B cell (primary cell): ENCODE results near the gene S100A8. TPM values are rescaled to one million over a fixed set of nuclear protein-coding genes. Genes with fewer than 3 reads are reported as not detected.

Experiments used
- ATAC-seq: fragments of 200-7000 bp; cut with Tn5 transposase; one replicate; pipeline ENCODE4 v1.10.0; 2021; ENCODE audit warnings: low read depth, mild to moderate bottlenecking, moderate number of reproducible peaks, moderate library complexity
- CTCF ChIA-PET: fragments of 350-600 bp; sonication (Branson Sonifier 250); formaldehyde crosslinking; loops from one replicate; lab custom pipeline; 2021; ENCODE audit warnings: antibody characterized with exemption, inconsistent platforms; lab: Charles Lee
- POLR2A ChIA-PET: fragments of 350-600 bp; sonication (Branson Sonifier 250); formaldehyde crosslinking; loops from one replicate; lab custom pipeline; 2021; ENCODE audit warnings: antibody characterized with exemption; lab: Charles Lee
- DNase-seq: peaks from one replicate; pipeline ENCODE4 v3.0.0; 2013
- H2AFZ ChIP-seq: 2 replicates; pipeline ENCODE4 v1.6.1; 2012; ENCODE audit warnings: mild to moderate bottlenecking, low read depth, low read length; ENCODE audit not compliant: insufficient read depth, poor library complexity, severe bottlenecking
- H3K27ac ChIP-seq, 2 donors: 1 replicate in 1 of 2; 2 replicates in 1 of 2; pipeline ENCODE4 v1.5.1; 2012 to 2013; ENCODE audit warnings: low read length in 2 of 2, mild to moderate bottlenecking in 2 of 2, moderate library complexity in 1 of 2
- H3K27me3 ChIP-seq, 4 experiments: fragments of 200-600 bp in 1 of 4; sonication (generic) in 1 of 4; replicated peaks in 1 of 4; 1 replicate in 2 of 4; 2 replicates in 2 of 4; pipeline versions ENCODE4 v1.6.1 to v1.7.0; 2013 to 2016; ENCODE audit warnings: low read length in 3 of 4, mild to moderate bottlenecking in 2 of 4, mixed read lengths in 1 of 4, moderate library complexity in 1 of 4; ENCODE audit not compliant: insufficient read depth in 4 of 4, control insufficient read depth in 3 of 4; ENCODE audit errors: control extremely low read depth in 1 of 4
- H3K36me3 ChIP-seq, 2 experiments: replicated peaks in 1 of 2; 1 replicate in 1 of 2; 2 replicates in 1 of 2; pipeline versions ENCODE4 v1.6.1 to v1.7.1; 2013; ENCODE audit warnings: low read length in 1 of 2; ENCODE audit not compliant: insufficient read depth in 2 of 2, control insufficient read depth in 1 of 2; ENCODE audit errors: control extremely low read depth in 1 of 2, extremely low read depth in 1 of 2
- H3K4me1 ChIP-seq, 2 donors: fragments of 200-600 bp in 1 of 2; sonication (generic) in 1 of 2; 1 replicate in 1 of 2; 2 replicates in 1 of 2; pipeline versions ENCODE4 v1.5.1 to v1.6.1; 2013 to 2017; ENCODE audit warnings: low read length in 2 of 2; ENCODE audit not compliant: control insufficient read depth in 2 of 2, insufficient read depth in 2 of 2
- H3K4me2 ChIP-seq: replicated peaks from 2 replicates; pipeline ENCODE3; 2012; ENCODE audit warnings: mild to moderate bottlenecking, low read depth, low read length; ENCODE audit not compliant: poor library complexity, severe bottlenecking
- H3K4me3 ChIP-seq, 5 experiments: fragments of 200-600 bp in 1 of 5; sonication (generic) in 1 of 5; 1 replicate in 3 of 5; 2 replicates in 2 of 5; pipeline versions ENCODE4 v1.5.1 to v1.7.0; 2011 to 2016; ENCODE audit warnings: low read length in 4 of 5, mild to moderate bottlenecking in 4 of 5, low read depth in 2 of 5, control low read depth in 1 of 5, moderate library complexity in 1 of 5; ENCODE audit not compliant: insufficient read depth in 1 of 5; ENCODE audit errors: control extremely low read depth in 1 of 5, extremely low read depth in 1 of 5
- H3K79me2 ChIP-seq: fragments of 200-600 bp; sonication (generic); one replicate; pipeline ENCODE4 v1.6.0; 2016; ENCODE audit warnings: low read length; ENCODE audit not compliant: control insufficient read depth, insufficient read depth
- H3K9ac ChIP-seq: fragments of 200-600 bp; sonication (generic); 2 replicates; pipeline ENCODE4 v1.6.1; 2017; ENCODE audit warnings: mild to moderate bottlenecking, low read length, moderate library complexity
- H3K9me3 ChIP-seq, 3 donors: one replicate each; pipeline versions ENCODE4 v1.6.1 to v1.7.1; 2013; ENCODE audit warnings: low read length in 2 of 3; ENCODE audit not compliant: control insufficient read depth in 2 of 3, insufficient read depth in 1 of 3; ENCODE audit errors: control extremely low read depth in 1 of 3
- H4K20me1 ChIP-seq: 2 replicates; pipeline ENCODE4 v1.6.0; 2012; ENCODE audit warnings: mild to moderate bottlenecking, low read length; ENCODE audit not compliant: insufficient read depth, control insufficient read depth, poor library complexity, severe bottlenecking
- H3K27ac Mint-ChIP-seq: one replicate; pipeline ENCODE4 v1.8.0; 2021; ENCODE audit warnings: mixed read lengths
- H3K27me3 Mint-ChIP-seq: one replicate; pipeline ENCODE4 v1.8.0; 2021; ENCODE audit warnings: mixed read lengths
- H3K4me1 Mint-ChIP-seq: one replicate; pipeline ENCODE4 v1.8.0; 2021; ENCODE audit warnings: mixed read lengths
- H3K4me3 Mint-ChIP-seq: one replicate; pipeline ENCODE4 v1.8.0; 2021; ENCODE audit warnings: mixed read lengths
- H3K9me3 Mint-ChIP-seq: one replicate; pipeline ENCODE4 v1.8.0; 2022; ENCODE audit warnings: mixed read lengths; ENCODE audit not compliant: insufficient read depth
- CTCF ChIP-seq: fragments of 200-600 bp; IDR thresholded peaks from one replicate; pipeline ENCODE4 v1.8.0; 2022; ENCODE audit warnings: antibody characterized with exemption, mild to moderate bottlenecking
- EZH2 ChIP-seq: IDR thresholded peaks from 2 replicates; pipeline ENCODE4 v1.6.1; 2012; ENCODE audit warnings: borderline replicate concordance, low read depth, mild to moderate bottlenecking, moderate library complexity, low read length; ENCODE audit not compliant: insufficient read depth, poor library complexity, severe bottlenecking
- WGBS: methylation state at CpG from one replicate; pipeline ENCODE4 v1.1.5; 2013; ENCODE audit warnings: missing lambda C conversion rate; ENCODE audit not compliant: insufficient coverage; 5-methylcytosine and 5-hydroxymethylcytosine counted together
- intact Hi-C: fragments of 100-400 bp; cut with micrococcal nuclease; formaldehyde crosslinking; loops from one replicate; pipeline ENCODE4 v1.10.0; 2022
- polyA plus RNA-seq: library from polyadenylated mRNA; depleted of rRNA; stranded (reverse); fragments of >200 nt; gene quantifications from 2 replicates; pipeline ENCODE4 v1.2.3, GENCODE V29; 2012
- total RNA-seq, 2 donors: library from RNA; stranded (reverse); fragments of 120-200 nt in 1 of 2; gene quantifications; 1 replicate in 1 of 2; 2 replicates in 1 of 2; pipeline versions ENCODE4 v1.2.3 to v1.2.4, GENCODE V29; 2013 to 2022

The S100A8 gene
- total and polyA plus RNA-seq, 2 donors (not counting 1 experiment from before 2014, with no cell fraction given) = 3.3 to 16.7 TPM

GRCh38 chr1:153397924-153398651 lies 7.2 kb upstream of the S100A8 start:
- H3K4me3 ChIP-seq = no peak overlapping the region
- no peak overlapping the region for H3K4me2 ChIP-seq
- CTCF ChIA-PET = no interaction called here
- no peak overlapping the region for H3K9ac ChIP-seq
- POLR2A ChIA-PET = no interaction called here
- no peaks in the 10 kb centered on the region for H3K79me2 ChIP-seq
- H2AFZ ChIP-seq = no peak overlapping the region
- no peaks in the 10 kb centered on the region for H3K4me1 Mint-ChIP-seq
- ATAC-seq (no peak), DNase-seq (no peak)
- WGBS = 86% methylated on average over 3 of the region's 6 CpGs
- no peaks in the 10 kb centered on the region for H3K9me3 ChIP-seq
- no peaks in the 10 kb centered on the region for H4K20me1 ChIP-seq
- H3K36me3 ChIP-seq = no peaks in the 10 kb centered on the region
- no peak overlapping the region for H3K27ac ChIP-seq
- no peaks in the 10 kb centered on the region for H3K4me1 ChIP-seq
- H3K9me3 Mint-ChIP-seq = no peaks in the 10 kb centered on the region
- TF ChIP-seq CTCF (no peak), EZH2 (no peak)
- intact Hi-C loops = no loop called here
- no peak overlapping the region for H3K4me3 Mint-ChIP-seq
- H3K27ac Mint-ChIP-seq = no peak overlapping the region
- peaks cover 0 to under 1% (median 0%) of the 10 kb centered on the region in 4 experiments for H3K27me3 ChIP-seq
- H3K27me3 Mint-ChIP-seq = peaks cover 43% of the 10 kb centered on the region
